HL-60 (cell line): Measurements from ENCODE around the gene KMT2A.

ENCODE experiments used
- GABPA ChIP-seq: IDR thresholded peaks from 2 replicates; pipeline ENCODE4 v1.6.1; 2012; ENCODE audit warnings: low read depth
- POLR2AphosphoS5 ChIP-seq: IDR thresholded peaks from 2 replicates; pipeline ENCODE4 v1.6.1; 2012; ENCODE audit warnings: low read depth
- SPI1 ChIP-seq: IDR thresholded peaks from 2 replicates; pipeline ENCODE4 v1.6.1; 2012; ENCODE audit warnings: low read depth, mild to moderate bottlenecking, borderline replicate concordance
- TF ChIP-seq, protein P1 (sequence below): IDR thresholded peaks from one replicate; pipeline ENCODE4 v1.5.1; 2011; ENCODE audit warnings: low read length, control low read depth, inconsistent platforms; ENCODE audit not compliant: insufficient read depth
- TF ChIP-seq, protein P2 (sequence below): IDR thresholded peaks from 2 replicates; pipeline ENCODE4 v1.6.1; 2012; ENCODE audit warnings: low read depth; ENCODE audit not compliant: insufficient replicate concordance

DNA sequence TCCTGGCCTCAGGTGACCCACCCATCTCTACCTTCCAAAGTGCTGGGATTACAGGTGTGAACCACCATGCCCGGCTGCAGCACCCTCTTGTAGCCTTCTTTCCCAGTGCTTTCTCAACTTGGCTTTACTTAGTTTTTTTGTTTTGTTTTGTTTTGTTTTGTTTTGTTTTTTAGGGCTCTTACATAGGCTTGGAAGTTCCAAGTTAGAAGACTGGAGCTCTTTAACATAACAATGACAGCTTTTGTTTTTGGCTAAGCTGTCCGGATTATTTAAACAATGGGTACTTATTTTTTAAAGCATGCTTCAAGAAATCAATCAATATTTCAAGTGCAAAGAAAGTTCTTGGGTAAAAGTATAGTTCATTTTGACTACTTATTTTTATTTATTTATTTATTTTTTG, 25.9 kb downstream of the KMT2A start:
- TF ChIP-seq POLR2AphosphoS5 (no peak), SPI1 (no peak), GABPA (no peak)
- TF ChIP-seq, protein P1, sequence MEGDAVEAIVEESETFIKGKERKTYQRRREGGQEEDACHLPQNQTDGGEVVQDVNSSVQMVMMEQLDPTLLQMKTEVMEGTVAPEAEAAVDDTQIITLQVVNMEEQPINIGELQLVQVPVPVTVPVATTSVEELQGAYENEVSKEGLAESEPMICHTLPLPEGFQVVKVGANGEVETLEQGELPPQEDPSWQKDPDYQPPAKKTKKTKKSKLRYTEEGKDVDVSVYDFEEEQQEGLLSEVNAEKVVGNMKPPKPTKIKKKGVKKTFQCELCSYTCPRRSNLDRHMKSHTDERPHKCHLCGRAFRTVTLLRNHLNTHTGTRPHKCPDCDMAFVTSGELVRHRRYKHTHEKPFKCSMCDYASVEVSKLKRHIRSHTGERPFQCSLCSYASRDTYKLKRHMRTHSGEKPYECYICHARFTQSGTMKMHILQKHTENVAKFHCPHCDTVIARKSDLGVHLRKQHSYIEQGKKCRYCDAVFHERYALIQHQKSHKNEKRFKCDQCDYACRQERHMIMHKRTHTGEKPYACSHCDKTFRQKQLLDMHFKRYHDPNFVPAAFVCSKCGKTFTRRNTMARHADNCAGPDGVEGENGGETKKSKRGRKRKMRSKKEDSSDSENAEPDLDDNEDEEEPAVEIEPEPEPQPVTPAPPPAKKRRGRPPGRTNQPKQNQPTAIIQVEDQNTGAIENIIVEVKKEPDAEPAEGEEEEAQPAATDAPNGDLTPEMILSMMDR: no peak
- TF ChIP-seq, protein P2, sequence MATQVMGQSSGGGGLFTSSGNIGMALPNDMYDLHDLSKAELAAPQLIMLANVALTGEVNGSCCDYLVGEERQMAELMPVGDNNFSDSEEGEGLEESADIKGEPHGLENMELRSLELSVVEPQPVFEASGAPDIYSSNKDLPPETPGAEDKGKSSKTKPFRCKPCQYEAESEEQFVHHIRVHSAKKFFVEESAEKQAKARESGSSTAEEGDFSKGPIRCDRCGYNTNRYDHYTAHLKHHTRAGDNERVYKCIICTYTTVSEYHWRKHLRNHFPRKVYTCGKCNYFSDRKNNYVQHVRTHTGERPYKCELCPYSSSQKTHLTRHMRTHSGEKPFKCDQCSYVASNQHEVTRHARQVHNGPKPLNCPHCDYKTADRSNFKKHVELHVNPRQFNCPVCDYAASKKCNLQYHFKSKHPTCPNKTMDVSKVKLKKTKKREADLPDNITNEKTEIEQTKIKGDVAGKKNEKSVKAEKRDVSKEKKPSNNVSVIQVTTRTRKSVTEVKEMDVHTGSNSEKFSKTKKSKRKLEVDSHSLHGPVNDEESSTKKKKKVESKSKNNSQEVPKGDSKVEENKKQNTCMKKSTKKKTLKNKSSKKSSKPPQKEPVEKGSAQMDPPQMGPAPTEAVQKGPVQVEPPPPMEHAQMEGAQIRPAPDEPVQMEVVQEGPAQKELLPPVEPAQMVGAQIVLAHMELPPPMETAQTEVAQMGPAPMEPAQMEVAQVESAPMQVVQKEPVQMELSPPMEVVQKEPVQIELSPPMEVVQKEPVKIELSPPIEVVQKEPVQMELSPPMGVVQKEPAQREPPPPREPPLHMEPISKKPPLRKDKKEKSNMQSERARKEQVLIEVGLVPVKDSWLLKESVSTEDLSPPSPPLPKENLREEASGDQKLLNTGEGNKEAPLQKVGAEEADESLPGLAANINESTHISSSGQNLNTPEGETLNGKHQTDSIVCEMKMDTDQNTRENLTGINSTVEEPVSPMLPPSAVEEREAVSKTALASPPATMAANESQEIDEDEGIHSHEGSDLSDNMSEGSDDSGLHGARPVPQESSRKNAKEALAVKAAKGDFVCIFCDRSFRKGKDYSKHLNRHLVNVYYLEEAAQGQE: no peak
